T-helper 2 cell treated with Interferon-gamma antibody and Interleukin-4, amounts not matched to agents 5 μg/mL and 100 μg/mL, for 36 hours (primary cell): Measurements from ENCODE around the gene USP40.
A peak's percentile ranks its signal among the peaks of the same experiment; 100 is the strongest.
"Not testable (repeated sequence)": the region's sequence is repeated elsewhere in the genome, so short reads cannot be mapped to it uniquely, and the experiment has no call there.

ENCODE experiments used
- DNase-seq: peaks from one replicate; pipeline ENCODE4 v3.0.0; 2021; ENCODE audit warnings: low spot score
- H3K27ac Mint-ChIP-seq: one replicate; pipeline ENCODE4 v1.8.0; 2021; ENCODE audit warnings: mild to moderate bottlenecking, mixed read lengths
- H3K27me3 Mint-ChIP-seq: one replicate; pipeline ENCODE4 v1.8.0; 2021; ENCODE audit warnings: low read depth, mixed read lengths
- H3K36me3 Mint-ChIP-seq: one replicate; pipeline ENCODE4 v1.8.0; 2021; ENCODE audit warnings: low read depth, mixed read lengths
- H3K4me1 Mint-ChIP-seq: one replicate; pipeline ENCODE4 v1.8.0; 2021; ENCODE audit warnings: low read depth, mixed read lengths
- H3K4me3 Mint-ChIP-seq: one replicate; pipeline ENCODE4 v1.8.0; 2022; ENCODE audit warnings: mild to moderate bottlenecking, moderate library complexity, mixed read lengths
- H3K9me3 Mint-ChIP-seq: one replicate; pipeline ENCODE4 v1.8.0; 2021; ENCODE audit warnings: mixed read lengths

The USP40 gene

DNA sequence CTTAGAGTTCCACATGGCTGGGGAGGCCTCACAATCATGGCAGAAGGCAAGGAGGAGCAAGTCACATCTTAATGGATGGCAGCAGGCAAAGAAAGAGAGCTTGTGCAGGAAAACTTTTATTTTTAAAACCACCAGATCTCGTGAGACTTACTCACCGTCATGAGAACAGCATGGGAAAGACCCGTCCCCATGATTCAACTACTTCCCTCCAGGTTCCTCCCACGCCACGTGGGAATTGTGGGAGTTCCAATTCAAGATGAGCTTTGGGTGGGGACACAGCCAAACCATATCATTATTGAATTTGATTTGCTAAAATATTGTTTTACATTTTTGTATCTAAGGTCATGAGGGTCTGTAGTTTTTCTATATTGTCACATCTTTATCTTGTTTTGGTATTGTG, 10.8 kb upstream of the USP40 start:
- H3K4me3 Mint-ChIP-seq, H3K9me3 Mint-ChIP-seq, H3K27me3 Mint-ChIP-seq, H3K4me1 Mint-ChIP-seq, H3K27ac Mint-ChIP-seq, DNase-seq, H3K36me3 Mint-ChIP-seq: not testable (repeated sequence)

DNA sequence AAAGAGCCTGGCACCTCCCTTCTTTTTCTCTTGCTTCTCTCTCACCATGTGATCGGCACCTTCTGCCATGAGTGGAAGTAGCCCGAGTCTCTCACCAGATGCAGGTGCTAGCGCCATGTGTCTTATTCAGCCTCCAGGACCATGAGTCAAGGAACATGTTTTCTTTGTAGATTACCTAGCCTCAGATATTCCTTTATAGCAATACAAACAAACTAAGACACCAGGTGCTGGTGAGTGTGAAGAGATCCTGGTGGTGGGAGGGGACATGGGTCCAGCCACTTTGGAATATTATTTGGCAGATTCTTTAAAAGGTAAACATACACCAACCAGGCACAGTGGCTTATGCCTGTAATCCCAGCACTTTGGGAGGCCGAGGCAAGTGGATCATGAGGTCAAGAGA, 5.9 kb upstream of the USP40 start:
- no peak overlapping the region for H3K4me3 Mint-ChIP-seq
- no peak for DNase-seq
- no peak overlapping the region for H3K27ac Mint-ChIP-seq
- peaks cover 30% of the 10 kb centered on the region for H3K27me3 Mint-ChIP-seq
- H3K4me1 Mint-ChIP-seq: no peaks in the 10 kb centered on the region
- no peaks in the 10 kb centered on the region for H3K36me3 Mint-ChIP-seq
- H3K9me3 Mint-ChIP-seq: no peaks in the 10 kb centered on the region

DNA sequence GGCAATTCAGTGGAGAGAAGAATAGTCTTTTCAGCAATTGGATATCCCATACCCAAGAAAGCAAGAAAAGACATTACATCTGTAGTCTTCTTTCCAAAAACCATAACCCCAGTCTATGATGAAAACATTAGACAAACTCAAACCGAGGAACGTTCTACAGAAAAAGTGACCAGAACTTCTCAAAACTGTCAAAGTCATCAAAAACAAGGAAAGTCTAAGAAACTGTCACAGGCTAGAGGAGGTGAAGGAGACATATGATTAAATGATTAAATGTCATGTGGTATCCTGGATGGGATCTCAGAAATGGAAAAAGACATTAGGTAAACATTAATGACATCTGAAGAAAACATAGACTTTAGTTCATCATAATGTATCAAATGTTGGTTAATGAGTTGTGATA, 4.9 kb upstream of the USP40 start:
- Mint-ChIP-seq H3K9me3 (no peaks in the 10 kb centered on the region), H3K27ac (no peak overlapping the region), H3K27me3 (peaks cover 30% of the 10 kb centered on the region), H3K36me3 (no peaks in the 10 kb centered on the region), H3K4me3 (no peak overlapping the region), H3K4me1 (no peaks in the 10 kb centered on the region)
- no peak for DNase-seq

DNA sequence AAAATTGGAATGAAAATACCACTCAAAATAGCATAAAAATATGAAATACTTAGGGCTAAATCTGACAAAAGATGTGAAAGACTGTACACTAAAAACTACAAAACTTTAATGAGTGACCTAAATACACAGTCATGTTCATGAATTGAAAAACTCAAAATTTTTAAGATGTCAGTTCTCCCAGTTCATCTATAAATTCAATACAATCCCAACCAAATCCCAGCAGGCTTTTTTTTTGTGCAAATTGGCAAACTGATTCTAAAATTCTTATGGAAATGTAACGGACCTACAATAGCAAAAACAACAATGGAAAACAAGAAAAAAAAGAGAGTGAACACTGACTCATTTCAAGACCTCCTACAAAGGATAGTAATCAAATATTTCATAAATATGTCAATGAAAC, 4.4 kb upstream of the USP40 start:
- Mint-ChIP-seq H3K27ac (no peak overlapping the region), H3K4me1 (no peaks in the 10 kb centered on the region), H3K9me3 (no peaks in the 10 kb centered on the region), H3K4me3 (no peak overlapping the region), H3K27me3 (peaks cover 30% of the 10 kb centered on the region), H3K36me3 (no peaks in the 10 kb centered on the region)
- DNase-seq: no peak

DNA sequence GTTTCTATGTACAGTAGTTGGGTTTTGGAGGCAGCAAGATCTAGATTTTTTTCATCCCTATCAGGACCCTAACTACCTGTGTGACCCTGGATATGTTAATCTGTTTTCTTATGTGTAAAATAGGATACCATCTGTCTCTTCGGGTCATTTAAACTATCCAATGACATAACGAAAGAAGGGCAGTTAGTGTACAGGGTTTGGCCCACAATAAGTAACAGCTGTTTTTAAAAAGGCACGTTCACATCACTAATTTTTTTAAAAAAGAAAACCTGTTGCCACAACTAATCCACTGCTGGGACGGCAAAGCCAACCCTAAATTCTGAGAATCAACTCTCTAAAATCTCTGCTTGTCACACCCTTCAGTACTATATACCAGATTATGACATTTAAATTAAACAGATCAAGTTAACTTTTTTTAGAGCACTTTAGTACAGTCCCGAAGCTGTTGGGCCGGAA, 869 bp downstream of the USP40 start:
- H3K4me3 Mint-ChIP-seq: peak overlapping the region; percentile 93
- H3K36me3 Mint-ChIP-seq: no peaks in the 10 kb centered on the region

DNA sequence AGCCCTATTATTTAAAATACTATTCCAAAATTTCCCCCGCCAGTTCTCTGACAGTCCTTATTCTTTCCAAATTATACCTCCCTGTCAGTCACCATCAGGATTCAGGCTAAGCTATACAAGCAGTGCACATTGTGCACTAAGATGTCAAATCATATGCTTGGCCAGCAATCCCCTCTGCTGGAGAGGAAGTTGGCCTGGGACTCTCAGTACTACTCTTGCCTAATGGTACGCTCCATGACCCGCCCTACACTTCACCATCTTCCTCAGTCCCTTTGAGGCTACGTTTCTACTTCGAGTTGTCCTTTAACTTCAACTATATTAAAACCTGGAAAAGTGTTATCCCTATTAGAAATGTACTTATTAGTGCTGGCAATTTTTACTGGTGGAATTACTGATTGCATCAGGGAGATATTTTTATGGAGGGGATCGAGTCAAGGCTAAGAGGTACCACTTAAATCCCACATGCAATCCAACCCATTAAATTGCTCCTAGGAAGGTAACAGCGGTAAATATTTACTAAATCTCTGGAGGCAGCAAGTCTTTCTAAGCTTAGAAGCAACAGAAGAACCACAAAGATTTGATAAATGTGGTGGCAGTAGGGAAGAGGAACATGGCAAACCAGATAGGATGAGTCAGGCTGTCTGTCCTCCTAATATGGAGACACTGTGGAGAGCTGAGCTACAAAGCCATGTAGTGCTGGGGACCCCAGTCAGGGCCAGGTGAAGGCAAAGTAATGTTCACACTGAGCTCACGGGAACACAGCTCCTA, 2.7 kb downstream of the USP40 start:
- Mint-ChIP-seq H3K4me1 (peaks cover 16% of the 10 kb centered on the region), H3K36me3 (no peaks in the 10 kb centered on the region), H3K9me3 (no peaks in the 10 kb centered on the region), H3K27me3 (peaks cover 5% of the 10 kb centered on the region), H3K4me3 (no peak overlapping the region), H3K27ac (no peak overlapping the region)
- DNase-seq: no peak

More for the DNA sequence above, 869 bp downstream of the USP40 start:
- H3K27ac Mint-ChIP-seq: peak overlapping the region; percentile 94
- DNase-seq: no peak
- H3K27me3 Mint-ChIP-seq: peaks cover 12% of the 10 kb centered on the region
- H3K9me3 Mint-ChIP-seq: no peaks in the 10 kb centered on the region
- peaks cover 16% of the 10 kb centered on the region for H3K4me1 Mint-ChIP-seq

DNA sequence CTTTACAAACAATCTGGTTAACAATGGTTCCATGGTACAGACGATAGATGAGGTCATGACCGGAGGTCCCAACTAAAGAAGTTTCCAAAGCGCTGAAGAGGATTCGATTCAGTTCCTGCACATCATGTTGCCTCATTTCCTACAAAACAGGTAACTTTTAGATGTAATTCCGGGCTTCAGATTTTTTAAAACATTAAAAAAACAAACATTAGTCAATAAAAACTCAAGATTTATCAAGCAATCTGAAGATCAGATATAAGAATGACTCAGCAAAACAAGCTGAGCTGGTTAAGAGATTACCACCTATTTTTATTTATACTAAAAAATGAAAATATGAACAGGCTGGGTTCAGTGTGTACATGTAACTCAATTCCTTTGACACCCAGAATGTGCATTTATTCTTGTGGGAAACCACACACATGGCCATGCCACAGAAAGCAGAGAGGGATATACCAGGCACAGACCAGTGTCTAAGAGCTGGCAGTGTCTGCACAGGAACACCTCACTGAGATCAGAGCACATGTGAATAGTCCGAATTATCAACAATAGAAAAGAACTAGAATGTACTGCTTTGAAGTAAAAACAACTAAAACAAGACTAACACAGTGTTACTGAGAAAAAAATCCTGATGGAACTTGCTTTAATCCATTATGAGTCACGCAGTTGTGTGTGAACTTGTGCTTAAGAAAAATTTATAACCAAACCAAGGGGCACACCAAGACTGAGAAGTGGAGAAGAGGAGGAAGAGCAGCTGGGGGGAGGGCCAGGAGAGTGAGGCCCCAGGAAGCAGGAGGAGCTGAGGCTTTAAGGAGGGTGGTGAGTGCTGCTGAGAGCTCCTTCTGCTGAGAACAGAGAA, 9.5 kb downstream of the USP40 start:
- Mint-ChIP-seq H3K27ac (peak overlapping the region; percentile 71), H3K4me1 (peaks cover 6% of the 10 kb centered on the region), H3K4me3 (no peak overlapping the region), H3K9me3 (no peaks in the 10 kb centered on the region), H3K36me3 (peaks cover 5% of the 10 kb centered on the region), H3K27me3 (no peaks in the 10 kb centered on the region)
- no peak for DNase-seq

DNA sequence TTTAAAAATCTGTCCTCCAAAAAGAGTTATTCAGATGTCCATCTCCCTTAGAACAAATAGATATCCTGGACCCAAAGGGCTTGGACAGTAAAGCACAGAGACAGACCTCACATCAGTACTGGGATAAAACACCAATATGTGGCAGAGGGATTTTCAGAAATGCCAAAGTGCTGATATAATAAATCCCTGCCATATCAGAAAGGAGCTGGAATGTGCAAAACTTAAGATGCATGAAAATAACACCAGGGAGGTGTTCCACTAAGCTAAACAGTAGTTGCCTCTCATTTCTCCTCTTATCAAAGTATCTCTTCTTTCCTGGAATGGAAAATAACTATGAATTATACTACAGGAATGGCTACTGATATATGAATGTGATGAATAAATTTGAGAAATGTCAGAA, 13.2 kb downstream of the USP40 start:
- H3K36me3 Mint-ChIP-seq: peaks cover 4% of the 10 kb centered on the region
- H3K9me3 Mint-ChIP-seq: no peaks in the 10 kb centered on the region
- H3K4me3 Mint-ChIP-seq: no peak overlapping the region
- no peaks in the 10 kb centered on the region for H3K27me3 Mint-ChIP-seq
- peaks cover 6% of the 10 kb centered on the region for H3K4me1 Mint-ChIP-seq
- no peak for DNase-seq
- no peak overlapping the region for H3K27ac Mint-ChIP-seq

DNA sequence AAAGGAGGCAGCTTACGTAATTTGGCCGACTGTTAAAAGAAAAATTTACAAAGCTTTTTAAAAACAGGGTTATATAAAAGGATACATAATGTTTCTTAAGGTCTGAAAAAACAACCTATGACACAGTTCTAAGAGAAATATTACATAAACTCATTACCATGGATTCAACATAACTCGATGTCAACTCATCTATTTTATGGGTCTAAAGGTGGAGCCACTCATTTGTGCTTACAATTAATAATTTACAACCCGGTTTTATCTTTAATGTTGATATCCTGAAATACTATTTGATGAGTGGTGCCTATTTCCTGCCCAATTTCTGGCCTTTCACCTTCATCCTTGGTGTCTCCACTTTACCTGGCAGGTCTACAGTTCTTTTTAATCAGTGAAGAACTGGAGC, 15.1 kb downstream of the USP40 start:
- peaks cover under 1% of the 10 kb centered on the region for H3K4me1 Mint-ChIP-seq
- no peaks in the 10 kb centered on the region for H3K27me3 Mint-ChIP-seq

DNA sequence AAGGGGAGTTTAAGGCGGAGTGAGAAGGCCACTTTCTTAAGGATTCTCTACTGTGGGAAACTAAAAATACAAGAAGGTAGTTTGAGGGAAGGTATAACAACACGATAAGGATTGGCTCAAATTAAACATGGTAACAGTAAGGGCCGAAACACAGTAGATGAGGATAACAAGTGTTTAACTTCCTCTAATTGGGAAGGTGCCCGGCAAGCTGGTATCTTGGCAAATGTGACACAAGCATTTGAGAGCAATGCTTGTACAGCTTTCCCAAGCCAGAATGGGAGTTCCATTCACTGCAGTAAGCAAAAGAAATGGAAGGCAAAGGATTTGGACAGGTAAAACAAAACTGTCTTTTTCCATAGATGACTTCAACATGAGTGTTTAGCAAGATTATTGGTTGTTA, 19.8 kb downstream of the USP40 start:
- Mint-ChIP-seq H3K36me3 (peaks cover 2% of the 10 kb centered on the region), H3K9me3 (no peaks in the 10 kb centered on the region), H3K27ac (no peak overlapping the region)

More for the DNA sequence above, 15.1 kb downstream of the USP40 start:
- Mint-ChIP-seq H3K36me3 (no peaks in the 10 kb centered on the region), H3K9me3 (no peaks in the 10 kb centered on the region), H3K4me3 (no peak overlapping the region), H3K27ac (no peak overlapping the region)
- DNase-seq: no peak

DNA sequence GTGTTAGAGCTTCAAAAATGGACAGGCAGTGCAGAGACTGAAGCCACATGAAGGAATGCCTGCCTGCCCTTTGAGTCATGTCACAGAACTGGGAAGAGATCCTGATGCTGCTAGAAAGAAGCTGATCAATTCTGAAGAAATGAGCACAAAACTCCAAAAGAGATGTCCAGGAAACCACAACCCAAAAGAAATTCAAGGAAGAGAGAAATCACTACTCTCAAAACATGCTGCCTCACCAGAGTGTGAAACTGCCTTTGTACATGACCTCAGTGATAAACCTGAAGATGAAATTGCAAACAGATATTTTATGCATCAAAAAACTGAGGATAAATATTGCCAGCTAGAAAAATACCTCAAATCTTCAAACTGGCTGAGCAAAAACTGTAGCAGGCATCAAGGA, 20.5 kb downstream of the USP40 start:
- Mint-ChIP-seq H3K27me3 (no peaks in the 10 kb centered on the region), H3K4me1 (peaks cover 9% of the 10 kb centered on the region), H3K36me3 (peaks cover 2% of the 10 kb centered on the region), H3K27ac (no peak overlapping the region), H3K9me3 (no peaks in the 10 kb centered on the region), H3K4me3 (no peak overlapping the region)
- DNase-seq: no peak

More for the DNA sequence above, 19.8 kb downstream of the USP40 start:
- Mint-ChIP-seq H3K4me1 (peaks cover 9% of the 10 kb centered on the region), H3K4me3 (no peak overlapping the region), H3K27me3 (no peaks in the 10 kb centered on the region)
- no peak for DNase-seq

DNA sequence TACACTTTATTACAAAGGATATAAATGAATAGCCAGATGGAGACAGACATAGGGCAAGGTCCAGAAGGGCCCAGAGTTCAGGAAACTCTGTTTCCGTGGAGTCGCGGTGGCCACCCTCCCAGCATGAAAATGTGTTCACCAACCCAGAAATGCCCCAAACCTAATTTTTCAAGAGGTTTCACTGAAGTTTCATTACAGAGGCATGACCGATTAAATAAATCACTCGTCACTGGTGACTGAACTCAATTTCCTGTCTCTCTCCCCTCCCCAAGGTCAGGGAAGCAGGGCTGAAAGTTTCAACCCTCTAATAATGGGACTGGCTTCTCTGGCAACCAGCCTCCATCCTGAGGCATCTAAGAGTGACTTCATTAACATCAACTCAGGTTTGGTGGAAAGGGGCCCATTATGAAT, 22.4 kb downstream of the USP40 start:
- Mint-ChIP-seq H3K9me3 (no peaks in the 10 kb centered on the region), H3K4me1 (peaks cover 9% of the 10 kb centered on the region), H3K27ac (no peak overlapping the region), H3K27me3 (no peaks in the 10 kb centered on the region), H3K4me3 (no peak overlapping the region), H3K36me3 (peaks cover 2% of the 10 kb centered on the region)
- DNase-seq: no peak

DNA sequence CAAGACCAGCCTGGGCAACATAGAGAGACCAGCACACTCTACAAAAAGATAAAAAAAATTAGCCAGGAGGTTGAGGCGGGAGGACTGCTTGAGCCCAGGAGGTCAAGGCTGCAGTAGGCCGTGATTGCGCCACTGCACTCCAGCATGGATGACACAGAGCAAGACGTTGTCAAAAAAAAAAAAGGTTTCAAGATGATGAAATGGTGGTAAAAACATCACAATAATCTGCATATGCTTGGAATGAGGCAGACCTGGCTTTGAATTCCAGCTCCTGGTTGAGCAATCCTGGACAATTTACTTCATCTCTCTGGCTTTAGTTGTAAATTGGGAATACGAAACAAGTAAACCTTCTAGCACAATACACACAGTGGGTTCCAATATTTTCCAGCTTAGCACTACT, 24.1 kb downstream of the USP40 start:
- Mint-ChIP-seq H3K27me3 (no peaks in the 10 kb centered on the region), H3K36me3 (peaks cover 2% of the 10 kb centered on the region), H3K4me1 (peaks cover 9% of the 10 kb centered on the region), H3K4me3 (no peak overlapping the region), H3K9me3 (no peaks in the 10 kb centered on the region), H3K27ac (no peak overlapping the region)
- DNase-seq: no peak

DNA sequence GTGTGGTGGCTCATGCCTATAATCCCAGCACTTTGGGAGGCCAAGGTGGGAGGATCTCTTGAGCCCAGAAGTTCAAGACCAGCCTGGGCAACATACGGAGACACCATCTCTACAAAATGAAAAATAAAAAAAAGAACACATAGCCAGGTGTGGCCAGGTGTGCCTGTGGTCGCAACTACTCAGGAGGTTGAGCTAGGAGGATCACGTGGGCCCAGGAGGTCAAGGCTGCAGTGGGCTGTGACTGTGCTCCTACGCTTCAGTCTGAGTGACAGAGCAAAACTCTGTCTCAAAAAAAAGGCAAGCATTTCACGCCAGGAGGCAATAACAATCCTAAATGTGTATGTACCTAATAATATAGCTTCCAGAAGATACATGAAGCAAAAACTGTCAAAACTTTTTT, 27.8 kb downstream of the USP40 start:
- no peaks in the 10 kb centered on the region for H3K36me3 Mint-ChIP-seq
- H3K4me1 Mint-ChIP-seq: no peaks in the 10 kb centered on the region
- no peak overlapping the region for H3K27ac Mint-ChIP-seq
- DNase-seq: no peak
- no peaks in the 10 kb centered on the region for H3K27me3 Mint-ChIP-seq
- no peak overlapping the region for H3K4me3 Mint-ChIP-seq
- no peaks in the 10 kb centered on the region for H3K9me3 Mint-ChIP-seq
